CD4-positive, alpha-beta T cell treated with Interleukin-1 beta for 1 hour (primary cell): Measurements from ENCODE around the gene ALDH9A1.
"Not testable (repeated sequence)": the region's sequence is repeated elsewhere in the genome, so short reads cannot be mapped to it uniquely, and the experiment has no call there.

ENCODE experiments used
- DNase-seq, 2 donors: peaks; one replicate each; pipeline ENCODE4 v3.0.0-alpha.2; 2020 to 2022

ALDH9A1 gene

DNA sequence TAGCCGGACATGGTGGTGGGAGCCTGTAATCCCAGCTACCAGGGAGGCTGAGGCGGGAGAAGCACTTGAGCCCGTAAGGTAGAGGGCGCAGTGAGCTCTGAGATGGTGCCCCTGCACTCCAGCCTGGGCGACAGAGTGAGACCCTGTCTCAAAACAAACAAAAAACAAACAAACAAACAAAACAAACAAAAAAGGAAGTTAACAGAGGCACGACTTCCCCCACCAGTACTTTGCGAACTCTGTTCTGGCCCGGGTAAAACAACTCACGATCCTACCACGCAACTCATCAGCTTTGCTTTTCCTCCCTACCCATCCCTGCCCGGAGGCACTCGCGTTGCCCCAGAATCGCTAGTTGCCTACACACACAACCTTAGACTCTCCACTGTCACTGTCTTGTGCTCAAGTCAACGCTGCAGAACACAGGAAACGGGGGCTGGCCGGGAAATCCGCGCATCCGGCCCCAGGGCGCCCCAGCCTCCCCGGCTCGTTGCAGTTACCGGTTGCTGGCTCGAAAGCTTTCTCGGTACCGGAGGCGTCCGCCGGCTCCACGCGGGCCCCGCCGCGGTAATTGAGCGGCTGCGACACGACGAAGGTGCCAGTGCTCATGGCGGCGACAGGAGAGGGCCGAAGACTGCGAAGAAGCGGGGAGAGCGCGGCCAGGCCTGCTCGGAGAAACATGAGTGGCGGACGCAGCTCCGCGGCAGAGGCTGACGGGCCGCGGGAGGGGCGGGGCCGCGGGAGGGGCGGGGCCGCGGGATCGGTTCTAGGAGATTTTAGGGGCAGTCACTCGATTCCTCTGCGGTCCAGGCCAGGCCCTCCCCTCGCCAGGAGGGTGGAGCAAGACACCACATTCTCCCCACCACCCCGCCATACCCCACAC lies at the start of gene ALDH9A1:
TSS of gene ALDH9A1 (minus strand) at position 682 of the 880 bp plus-strand sequence. CDS start at position 678, 4 bp downstream.
- peak; percentile 87 to 88 for DNase-seq

DNA sequence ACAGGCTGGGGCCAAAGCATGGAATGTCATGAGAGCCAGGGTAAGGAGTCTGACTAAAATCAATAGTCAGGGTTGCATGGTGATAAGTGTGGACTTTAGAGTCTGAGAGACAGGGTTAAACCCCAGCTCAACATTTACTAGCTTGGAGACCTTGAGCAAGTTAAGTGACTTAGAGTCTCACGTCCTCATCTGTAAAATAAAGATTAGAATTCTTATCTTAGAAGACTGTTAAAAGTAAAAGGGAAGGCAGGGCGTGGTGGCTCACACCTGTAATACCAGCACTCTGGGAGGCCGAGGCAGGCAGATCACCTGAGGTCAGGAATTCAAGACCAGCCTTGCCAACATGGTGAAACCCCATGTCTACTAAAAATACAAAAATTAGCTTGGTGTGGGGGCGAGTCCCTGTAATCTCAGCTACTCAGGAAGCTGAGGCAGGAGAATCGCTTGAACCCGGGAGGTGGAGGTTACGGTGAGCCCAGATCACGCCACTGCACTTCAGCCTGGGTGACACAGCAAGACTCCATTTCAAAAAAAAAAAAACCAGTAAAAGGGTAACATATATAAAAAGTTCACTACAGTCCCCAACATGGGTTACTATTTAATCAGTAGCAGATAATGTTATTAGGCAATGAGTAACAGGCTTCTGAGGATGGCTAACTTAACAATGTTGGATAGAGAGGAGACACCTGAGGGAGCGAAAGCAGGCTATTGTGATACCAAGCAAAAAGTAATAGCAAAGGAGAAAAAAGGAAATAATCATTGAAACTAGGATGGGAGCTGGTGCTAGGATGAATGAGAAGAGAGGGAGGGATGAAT lies 49.5 kb upstream of the ALDH9A1 start:
- no peak for DNase-seq

DNA sequence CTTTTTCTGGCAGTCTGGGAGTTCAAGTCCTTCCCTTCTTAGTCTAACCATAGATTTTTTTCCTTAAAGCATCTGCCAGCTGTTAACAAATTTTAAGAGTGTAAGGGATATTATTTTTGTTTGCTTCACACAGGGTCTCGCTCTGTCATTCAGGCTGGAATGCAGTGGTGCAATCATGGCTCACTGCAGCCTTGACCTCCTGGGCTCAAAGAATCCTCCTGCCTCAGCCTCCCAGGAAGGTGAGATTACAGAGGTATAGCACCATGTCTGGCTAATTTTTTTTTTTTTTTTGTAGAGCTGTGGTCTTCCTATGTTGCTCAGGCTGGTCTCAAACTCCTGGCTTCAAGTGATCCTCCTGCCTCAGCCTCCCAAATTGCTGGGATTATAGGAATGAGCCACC lies 46.6 kb upstream of the ALDH9A1 start:
- DNase-seq = not testable (repeated sequence)

DNA sequence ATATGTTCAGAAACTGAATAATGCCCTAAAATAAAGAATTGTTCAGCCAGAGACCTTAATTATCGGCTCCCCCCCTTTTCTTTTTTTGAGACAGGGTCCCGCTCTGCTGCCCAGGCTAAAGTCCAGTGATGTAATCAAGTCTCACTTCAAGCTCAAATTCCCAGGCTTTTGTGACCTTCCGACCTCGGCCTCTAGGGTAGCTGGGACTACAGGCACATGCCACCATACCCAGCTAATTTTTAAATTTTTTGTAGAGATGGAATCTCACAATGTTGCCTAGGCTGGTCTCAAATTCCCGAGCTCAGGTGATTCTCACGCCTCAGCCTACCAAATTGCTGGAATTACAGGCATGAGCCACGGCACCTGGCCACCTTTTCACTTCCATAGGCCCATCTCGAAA lies 43.8 kb upstream of the ALDH9A1 start:
- no peak for DNase-seq

DNA sequence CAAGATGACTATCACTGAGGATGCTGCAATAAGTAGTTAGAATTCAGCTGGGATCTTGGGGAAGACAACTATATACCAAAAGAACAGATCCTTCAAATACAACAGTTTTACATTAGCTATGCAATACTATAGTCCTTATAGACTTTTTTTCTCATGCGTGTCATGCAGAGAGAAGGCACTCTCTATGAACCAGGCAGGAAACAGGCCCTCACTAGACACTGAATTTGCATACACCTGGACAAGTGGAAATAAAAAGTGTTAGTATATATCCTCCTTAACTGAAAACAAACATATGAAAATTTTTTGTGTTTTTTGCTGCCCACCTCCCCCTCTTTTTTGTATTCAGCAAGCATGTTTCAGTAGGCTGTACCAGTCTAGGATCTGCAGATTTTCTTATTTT lies 40.4 kb upstream of the ALDH9A1 start:
- DNase-seq = no peak

DNA sequence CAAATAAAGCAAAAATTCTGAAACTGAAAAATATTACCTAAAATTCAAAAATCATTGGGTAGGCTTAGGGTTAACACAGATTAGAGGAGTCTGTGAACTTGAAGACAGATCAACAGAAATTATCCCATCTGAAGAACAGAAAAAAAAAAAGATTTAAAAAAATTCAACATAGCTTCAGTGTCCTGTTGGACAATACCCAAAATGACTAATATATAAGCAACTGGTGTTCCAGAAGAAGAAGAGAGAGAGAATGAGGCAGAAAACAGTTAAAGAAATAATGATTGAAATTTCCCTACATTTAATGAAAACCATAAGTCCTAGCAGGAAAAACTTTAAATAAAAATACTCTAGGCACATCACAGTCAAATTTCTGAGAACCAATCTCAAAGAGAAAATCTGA lies 38.8 kb upstream of the ALDH9A1 start:
- DNase-seq = no peak

DNA sequence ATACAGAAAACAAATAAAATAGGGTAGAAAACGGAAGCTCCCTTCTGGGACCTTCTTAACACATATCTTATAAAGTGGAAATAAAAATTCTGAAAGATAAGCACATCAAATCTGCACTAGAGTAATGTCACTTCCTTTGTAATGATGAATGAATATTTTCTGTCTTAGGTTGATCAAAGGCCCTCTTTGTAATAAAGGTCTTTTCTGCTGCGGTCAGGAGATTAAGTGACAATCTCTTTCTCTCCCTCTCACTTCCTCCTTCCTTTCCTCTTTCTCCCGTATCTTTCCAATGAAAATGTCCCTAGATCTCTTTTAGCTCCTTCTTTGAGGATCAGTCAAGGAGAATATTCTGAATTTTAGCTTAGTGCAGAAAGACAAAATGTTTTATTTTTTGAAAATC lies 36.5 kb upstream of the ALDH9A1 start:
- DNase-seq = no peak

DNA sequence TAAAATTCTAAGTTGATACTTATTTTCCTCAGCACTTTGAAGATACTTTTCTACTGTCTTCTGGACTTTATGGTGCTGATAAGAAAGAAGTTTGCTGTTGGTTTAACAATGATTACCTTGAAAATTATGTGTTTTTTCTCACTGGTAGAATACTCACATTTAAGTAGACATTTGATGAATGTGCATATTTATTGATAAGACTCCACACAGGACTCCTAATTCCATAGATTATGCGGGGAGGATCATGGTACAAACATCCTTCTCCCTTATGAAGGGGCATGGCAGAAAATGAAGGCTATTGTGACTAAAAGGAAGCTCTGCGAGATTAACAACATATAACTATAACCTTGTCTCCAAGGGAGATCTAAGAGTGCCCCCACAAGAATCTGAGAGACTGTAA lies 28.5 kb upstream of the ALDH9A1 start:
- no peak for DNase-seq

DNA sequence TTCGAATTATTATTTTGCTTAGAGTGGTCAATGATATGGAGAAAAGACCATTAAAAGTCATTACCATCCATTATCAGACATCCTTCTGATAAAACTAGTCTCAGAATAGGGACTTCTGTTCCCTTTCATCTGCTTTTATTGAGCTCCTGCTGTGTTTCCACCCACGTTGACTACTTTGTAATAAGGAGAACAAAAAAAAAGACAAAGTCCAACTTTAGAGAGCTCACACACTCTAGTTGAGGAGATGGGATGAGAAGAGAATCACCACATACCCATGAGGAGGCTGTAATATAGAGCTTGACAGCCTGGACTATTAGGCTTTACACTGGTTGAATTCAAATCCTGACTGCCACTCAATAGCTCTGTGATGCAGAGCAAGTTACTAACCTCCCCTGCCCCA lies 27.8 kb upstream of the ALDH9A1 start:
- DNase-seq = no peak

DNA sequence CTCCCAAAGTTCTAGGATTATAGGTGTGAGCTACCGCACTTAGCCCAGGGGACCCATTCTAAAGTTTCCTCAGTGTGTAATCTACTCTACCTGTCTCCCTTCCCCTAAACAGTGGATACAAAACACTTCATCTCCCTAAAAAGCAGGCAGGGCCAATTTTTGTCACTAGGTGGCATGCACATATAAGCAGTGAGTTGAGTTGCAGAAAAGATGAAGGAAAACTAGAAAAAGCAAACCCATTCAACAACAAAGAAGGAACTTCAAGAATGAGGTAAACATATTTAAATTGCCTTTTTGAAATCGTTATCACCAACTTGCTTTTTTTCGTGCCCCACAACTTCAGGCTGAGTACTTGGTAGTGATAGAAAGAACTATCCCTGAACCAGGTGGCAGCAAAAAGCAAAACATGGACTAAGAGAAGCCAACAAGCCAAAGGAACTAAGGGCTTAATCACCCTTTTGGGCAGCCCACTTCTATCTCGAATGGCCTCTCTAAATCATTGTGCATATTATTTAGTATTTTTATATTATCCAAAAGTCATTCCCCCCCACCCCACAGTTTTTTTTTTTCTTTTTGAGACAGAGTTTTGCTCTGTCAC lies 19.7 kb upstream of the ALDH9A1 start:
- DNase-seq = peak; percentile 28 to 37

DNA sequence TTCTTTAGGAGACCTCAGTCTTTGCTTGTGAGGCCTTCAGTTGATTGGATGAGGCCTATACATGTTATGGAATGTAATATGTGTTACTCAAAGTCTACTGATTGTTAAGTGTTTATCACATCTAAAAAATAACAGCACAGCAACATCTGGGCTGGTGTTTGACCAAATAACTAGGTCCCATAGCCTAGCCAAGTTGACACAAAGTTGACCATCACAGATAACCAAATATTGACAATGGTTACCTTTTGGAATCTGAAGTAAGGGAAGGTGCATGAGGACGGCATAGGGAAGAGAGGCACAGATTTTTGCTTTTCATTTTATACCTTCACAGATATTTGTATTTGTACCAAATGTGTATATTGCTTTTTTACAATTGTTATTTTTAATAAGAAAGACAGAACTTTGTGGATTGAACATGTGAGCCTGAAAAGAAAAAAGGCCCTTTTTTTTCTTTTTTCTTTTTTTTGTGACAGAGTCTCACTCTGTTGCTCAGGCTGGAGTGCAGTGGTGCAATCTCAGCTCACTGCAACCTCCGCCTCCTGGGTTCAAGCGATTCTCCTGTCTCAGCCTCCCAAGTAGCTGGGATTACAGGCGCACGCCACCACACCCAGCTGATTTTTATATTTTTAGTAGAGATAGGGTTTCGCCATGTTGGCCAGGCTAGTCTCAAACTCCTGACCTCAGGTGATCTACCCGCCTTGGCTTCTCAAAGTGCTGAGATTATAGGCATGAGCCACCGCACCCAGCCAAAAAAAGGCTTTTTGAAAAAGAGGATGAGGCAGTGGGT lies 18.1 kb upstream of the ALDH9A1 start:
- not testable (repeated sequence) for DNase-seq

DNA sequence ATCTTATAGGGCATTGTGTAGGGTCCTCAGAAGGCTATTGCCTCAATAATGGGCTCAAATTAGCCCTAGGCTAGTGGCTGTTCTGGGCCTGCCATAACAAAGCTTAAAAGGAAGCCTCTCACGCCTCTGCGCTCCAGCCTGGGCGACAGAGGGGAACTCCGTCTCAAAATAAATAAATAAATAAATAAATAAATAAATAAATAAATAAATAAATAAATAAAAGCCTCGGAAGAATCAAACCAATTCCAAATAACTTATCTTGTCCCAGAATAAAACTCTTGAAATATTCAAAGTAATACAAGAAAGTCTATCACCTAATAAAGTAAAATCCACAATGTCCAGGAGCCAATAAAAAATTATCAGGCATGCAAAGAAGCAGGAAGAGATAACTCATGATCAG lies 14.4 kb upstream of the ALDH9A1 start:
- DNase-seq = no peak

DNA sequence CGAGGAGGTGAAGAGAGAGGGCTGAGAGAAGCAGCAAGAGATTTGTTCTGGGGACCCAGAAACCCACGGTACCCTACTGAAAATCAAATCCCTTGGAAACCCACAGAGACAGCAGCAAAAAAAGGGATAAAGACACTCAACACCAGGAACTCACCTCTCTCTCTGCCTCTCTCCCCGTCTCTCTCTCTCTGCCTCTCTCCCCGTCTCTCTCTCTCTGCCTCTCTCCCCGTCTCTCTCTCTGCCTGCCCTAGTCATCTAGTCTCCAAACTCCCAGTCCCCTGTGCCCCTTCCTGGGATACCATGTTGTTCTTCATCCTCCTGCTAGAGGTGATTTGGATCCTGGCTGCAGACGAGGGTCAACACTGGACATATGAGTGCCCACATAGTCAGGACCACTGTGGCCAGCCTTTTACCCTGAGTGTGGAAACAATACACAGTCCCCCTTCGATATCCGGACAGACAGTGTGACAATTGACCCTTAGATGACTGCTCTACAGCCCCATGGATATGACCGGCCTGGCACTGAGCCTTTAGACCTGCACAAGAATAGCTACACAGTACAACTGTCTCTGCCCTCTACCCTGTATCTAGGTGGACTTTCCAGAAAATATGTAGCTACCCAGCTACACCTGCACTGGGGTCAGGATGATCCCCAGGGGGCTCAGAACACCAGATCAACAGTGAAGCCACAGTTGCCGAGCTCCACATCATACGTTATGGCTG lies 9.8 kb upstream of the ALDH9A1 start:
- DNase-seq = no peak

DNA sequence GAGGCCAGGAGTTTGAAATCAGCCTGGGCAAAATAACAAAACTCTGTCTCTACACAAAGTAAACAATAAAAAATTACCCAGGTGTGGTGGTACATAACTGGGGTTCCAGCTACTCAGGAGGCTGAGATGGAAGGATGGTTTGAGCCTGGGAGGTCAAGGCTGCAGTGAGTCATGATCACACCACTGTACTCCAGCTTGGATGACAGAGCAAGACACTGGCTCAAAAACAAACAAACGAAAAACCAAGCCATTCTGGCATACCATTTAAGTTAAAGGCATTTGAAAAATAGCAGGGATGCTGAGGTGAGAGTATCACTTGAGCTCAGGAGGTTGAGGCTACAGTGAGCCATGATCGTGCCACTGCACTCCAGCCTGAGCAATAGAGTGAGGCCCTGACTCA lies 5.3 kb upstream of the ALDH9A1 start:
- no peak for DNase-seq

DNA sequence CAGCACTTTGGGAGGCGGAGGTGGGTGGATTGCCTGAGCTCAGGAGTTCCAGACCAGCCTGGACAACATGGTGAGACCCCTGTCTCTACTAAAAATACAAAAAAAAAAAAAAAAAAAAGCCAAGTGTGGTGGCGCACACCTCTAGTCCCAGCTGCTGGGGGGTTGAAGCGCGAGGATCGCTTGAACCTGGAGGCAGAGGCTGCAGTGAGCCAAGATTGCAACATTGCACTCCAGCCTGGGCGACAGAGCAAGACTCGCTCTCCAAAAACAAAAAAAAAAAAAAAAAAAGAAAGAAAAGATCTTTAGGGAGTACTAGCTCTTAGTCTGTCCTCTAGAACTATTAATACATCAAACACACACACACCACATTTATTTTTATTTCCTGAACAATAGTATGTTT lies 3.6 kb upstream of the ALDH9A1 start:
- DNase-seq = not testable (repeated sequence)

DNA sequence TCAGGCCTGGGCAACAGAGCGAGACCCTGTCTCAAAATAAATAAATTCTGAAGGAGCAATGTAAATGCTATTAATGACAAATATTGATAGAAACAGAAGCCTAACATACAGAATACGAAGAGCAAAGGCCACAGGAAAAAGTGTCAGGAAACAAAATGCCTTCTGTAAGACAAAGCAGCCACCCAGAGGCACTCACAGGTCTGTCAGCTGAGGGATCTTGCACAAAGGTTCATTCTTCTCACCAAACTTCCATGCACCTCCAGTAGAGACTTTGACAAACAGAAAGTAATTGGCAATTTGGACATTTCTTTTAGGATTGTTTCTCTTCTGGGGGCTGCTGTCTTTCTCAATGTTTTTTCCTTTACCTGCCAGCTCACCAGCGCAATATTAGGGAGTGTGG lies 1.2 kb upstream of the ALDH9A1 start:
- no peak for DNase-seq

DNA sequence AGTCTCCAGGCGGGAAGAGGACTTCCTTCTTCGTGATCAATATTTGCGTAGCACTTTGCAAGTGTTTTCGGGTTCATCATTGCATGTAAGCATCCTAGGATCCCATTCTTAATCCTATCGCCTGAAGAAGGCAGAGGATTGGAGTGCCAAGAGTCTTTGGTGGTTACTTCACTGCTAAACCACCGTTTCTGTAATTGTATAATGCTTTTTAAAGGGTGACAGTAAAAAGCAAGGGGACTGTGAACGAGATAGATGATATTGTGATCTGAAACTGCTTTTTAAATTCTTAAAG lies 345 bp upstream of the ALDH9A1 start:
- DNase-seq = no peak

DNA sequence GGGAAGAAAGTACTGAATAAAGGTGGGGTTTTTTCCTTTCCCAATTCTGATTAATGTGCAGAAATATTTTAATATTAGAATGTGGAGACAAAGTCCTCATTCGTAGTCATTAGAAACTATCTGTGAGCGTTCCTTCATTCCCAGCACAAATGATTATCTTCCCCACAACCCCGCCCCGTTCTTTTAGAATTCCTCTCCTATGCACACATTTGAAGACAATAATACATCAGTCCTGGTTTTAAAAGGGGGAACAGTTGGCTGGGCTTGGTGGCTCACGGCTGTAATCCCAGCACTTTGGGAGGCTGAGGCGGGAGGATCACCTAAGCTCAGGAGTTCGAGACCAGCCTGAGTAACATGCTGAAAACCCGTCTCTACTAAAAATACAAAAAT lies 876 bp downstream of the ALDH9A1 start:
- DNase-seq = no peak

DNA sequence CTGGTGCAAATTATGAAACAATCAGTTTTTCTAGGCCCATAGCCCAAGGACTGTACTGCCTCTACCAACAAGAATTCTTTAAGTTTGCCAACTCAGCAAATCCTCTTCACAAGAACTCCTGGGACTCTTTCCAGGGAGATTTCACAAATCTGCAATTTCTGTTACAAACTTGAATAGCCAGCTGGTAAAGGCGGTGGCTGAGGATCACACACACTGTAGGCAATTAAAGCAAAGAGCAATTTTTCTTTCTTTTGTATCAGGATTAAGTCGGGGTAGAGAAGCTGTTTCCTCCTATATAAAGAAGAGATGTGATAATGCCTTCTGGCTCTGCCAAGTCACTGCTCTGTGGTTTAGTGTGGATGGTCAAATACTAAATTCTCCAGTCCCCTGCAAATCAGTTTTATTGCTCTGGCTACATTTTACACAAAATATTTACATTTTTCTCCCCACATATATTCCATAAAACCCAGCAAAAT lies 1.7 kb downstream of the ALDH9A1 start:
- DNase-seq = no peak

DNA sequence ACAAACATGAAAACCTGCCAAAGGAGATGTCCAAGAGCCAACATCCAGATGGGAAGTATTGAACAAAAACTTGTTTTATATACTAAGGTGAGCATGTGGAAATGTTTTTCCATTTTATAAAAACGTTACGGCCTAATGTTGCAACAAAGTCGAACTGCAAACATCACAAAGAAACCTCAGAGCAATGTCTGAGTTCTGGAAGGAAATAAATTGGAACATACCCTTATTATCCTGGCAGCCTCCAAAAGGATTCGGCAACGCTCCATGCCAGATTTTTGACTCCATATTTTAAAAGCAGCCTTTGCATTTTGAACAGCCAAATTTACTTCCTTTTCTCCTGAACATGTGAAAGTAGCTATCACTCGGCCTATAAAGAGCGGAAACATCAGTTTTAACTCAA lies 3.3 kb downstream of the ALDH9A1 start:
- no peak for DNase-seq

DNA sequence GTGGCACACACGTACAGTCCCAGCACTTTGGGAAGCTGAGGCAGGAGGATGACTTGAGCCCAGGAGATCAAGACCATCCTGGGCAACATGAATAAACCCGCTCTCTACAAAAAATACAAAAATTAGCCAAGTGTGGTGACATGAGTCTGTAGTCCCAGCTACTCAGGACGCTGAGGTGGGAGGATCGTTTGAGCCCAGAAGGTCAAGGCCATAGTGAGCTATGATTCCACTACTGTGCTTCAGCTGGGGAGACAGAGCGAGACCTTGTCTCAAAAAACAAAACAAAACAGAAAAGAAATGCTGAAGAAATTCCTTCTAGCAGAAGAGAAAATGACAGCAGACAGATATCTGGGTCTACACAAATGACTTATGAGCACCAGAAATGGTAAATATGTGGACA lies 10.3 kb downstream of the ALDH9A1 start:
- no peak for DNase-seq

DNA sequence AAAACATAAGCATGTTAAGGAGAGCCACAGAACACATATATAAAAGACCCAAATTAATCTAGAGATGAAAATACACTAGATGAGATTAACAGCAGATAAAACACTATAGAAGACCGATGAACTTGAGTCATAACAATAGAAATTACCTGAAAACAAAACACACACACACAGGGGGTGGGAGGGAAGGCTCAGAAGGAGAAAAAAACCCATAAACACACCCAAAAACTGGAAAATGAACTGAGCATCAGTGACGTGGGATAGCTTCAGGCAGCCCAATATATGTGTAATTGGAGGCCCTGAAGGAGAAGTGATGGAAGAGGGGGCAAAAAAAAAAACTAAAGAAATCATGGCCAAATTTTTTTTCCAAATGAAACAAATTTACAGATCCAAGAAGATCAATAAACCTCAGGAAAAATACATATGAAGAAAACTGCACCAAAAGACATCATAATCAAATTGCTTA lies 11.4 kb downstream of the ALDH9A1 start:
- no peak for DNase-seq
